IgD-negative memory B cell (primary cell): ENCODE results near the gene UGT2B15. TPM values are rescaled to one million over a fixed set of nuclear protein-coding genes. Genes with fewer than 3 reads are reported as not detected.
"Not testable (repeated sequence)": the region's sequence is repeated elsewhere in the genome, so short reads cannot be mapped to it uniquely, and the experiment has no call there.

ENCODE experiments used
- H3K27ac Mint-ChIP-seq, 3 donors: one replicate each; pipeline ENCODE4 v1.8.0; 2020 to 2022; ENCODE audit warnings: mild to moderate bottlenecking in 3 of 3, mixed read lengths in 3 of 3, moderate library complexity in 1 of 3
- H3K27me3 Mint-ChIP-seq: one replicate; pipeline ENCODE4 v1.8.0; 2021; ENCODE audit warnings: mixed read lengths
- H3K36me3 Mint-ChIP-seq: one replicate; pipeline ENCODE4 v1.8.0; 2020; ENCODE audit warnings: mild to moderate bottlenecking, mixed read lengths
- H3K4me1 Mint-ChIP-seq, 3 donors: one replicate each; pipeline ENCODE4 v1.8.0; 2020 to 2022; ENCODE audit warnings: mixed read lengths in 3 of 3, mild to moderate bottlenecking in 1 of 3
- H3K4me3 Mint-ChIP-seq, 4 donors: one replicate each; pipeline ENCODE4 v1.8.0; 2020 to 2022; ENCODE audit warnings: mild to moderate bottlenecking in 4 of 4, mixed read lengths in 4 of 4, moderate library complexity in 3 of 4
- H3K9me3 Mint-ChIP-seq, 3 donors: one replicate each; pipeline ENCODE4 v1.8.0; 2020 to 2021; ENCODE audit warnings: mixed read lengths in 3 of 3, mild to moderate bottlenecking in 1 of 3
- polyA plus RNA-seq: library from polyadenylated mRNA; unstranded; fragments of 300-500 nt; fragmentation: Illumina TruSeq; gene quantifications from one replicate; pipeline ENCODE4 v1.2.3, GENCODE V29; 2021

UGT2B15 gene
- polyA plus RNA-seq, 1 donor from 2014 or later, result 0.25 TPM

DNA sequence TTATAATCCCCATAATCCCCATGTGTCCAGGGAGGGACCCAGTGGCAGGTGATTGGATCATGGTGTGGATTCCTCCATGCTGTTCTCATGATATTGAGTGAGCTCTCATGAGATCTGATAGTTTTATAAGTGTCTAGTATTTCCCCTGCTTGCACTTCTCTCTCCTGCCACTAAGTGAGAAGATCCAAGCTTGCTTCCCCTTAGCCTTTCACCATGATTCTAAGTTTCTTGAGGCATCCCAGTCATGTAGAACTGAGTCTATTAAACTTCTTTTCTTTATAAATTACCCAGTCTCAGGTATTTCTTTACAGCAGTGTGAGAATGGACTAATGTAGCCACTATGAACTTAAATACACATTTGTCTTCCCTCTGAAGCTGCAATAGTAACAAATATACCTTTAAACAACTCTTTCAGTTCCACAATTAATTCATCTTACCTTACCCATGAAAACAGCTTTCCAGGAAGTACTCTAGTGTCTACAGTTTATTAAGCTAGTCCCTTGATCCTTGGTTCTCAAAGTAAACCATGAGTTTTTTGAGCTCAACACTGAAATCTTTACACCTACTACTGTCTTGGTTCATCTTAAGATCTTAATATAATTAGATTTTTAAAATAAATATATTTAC is 1.8 kb downstream of the UGT2B15 start:
- H3K4me1 Mint-ChIP-seq, H3K27me3 Mint-ChIP-seq, H3K27ac Mint-ChIP-seq, H3K9me3 Mint-ChIP-seq, H3K36me3 Mint-ChIP-seq, H3K4me3 Mint-ChIP-seq: not testable (repeated sequence)

- H3K27me3 Mint-ChIP-seq, H3K9me3 Mint-ChIP-seq, H3K4me1 Mint-ChIP-seq, H3K27ac Mint-ChIP-seq, H3K36me3 Mint-ChIP-seq, H3K4me3 Mint-ChIP-seq: not testable (repeated sequence)
These were observed 2.9 kb downstream of the UGT2B15 start for GRCh38 chr4:68667551-68667950.

DNA sequence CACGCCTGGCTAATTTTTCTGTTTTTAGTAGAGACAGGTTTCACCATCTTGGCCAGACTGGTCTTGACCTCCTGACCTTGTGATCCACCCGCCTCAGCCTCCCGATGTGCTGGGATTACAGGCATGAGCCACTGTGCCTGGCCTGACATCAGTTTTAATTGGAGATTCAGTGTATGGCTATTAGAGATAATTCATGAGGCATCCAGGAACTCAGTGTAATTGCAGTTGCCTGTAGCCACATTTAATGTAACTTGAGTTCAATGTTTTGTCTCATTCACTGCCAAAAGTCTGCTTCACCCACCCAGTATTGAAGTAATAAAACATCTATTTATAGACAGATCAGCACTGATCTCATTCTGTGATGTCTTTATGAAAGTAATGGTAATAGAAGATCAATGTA is 5.7 kb downstream of the UGT2B15 start:
- H3K9me3 Mint-ChIP-seq, H3K36me3 Mint-ChIP-seq, H3K4me1 Mint-ChIP-seq, H3K27ac Mint-ChIP-seq, H3K4me3 Mint-ChIP-seq, H3K27me3 Mint-ChIP-seq: not testable (repeated sequence)

DNA sequence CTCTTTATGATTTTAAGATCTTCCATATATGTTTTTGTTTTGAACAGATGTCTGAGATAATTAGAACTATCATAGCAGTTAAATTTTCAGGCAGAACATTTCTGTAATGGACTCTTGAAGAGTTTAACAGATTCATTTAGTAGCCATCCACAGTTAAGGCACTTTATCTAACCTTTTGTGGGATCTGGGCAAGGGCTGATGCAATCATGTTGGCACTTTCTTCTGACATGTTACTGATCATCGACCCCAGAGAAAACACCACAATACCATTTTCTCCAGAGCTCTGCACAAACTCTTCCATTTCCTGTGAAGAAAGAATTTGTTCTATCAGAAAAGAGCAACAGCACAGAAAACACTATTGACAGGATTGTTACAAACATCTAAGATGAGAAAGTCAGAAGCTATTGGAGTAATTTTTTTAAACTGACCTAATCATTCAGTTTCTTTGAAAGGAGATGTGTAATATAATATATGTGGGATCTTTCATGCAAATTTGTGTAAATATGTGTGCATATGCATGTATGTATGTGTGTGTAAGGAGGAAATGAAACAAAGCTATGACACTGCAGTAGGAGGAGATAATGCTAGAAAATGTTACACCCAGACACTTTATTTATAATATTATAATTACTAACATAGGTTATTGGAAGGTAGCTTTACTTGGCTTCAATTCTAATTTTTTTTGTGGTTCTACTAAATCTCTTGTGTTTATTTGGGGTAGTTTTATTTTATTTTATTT is 7.4 kb downstream of the UGT2B15 start:
- H3K27me3 Mint-ChIP-seq, H3K4me3 Mint-ChIP-seq, H3K9me3 Mint-ChIP-seq, H3K4me1 Mint-ChIP-seq, H3K27ac Mint-ChIP-seq, H3K36me3 Mint-ChIP-seq: not testable (repeated sequence)

DNA sequence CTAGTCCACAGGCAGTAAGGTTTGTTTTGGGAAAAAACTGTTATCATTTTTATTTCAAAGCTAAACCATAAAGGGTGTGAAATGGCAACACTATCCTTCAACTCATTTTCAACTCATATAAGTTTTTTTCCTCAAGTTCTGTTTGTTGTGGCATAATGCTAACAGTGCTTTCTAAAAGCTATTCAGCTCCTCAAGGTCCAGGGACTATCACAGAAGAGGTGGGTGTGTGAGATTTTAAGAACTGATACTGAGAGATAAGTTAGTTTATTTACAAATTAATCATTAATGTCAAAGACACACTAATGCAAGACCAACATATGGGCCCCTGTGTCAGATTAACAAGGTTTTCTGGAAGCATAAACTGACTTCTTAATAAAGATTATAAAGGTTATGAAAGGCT is 11.8 kb downstream of the UGT2B15 start:
- H3K9me3 Mint-ChIP-seq, result peaks cover 0 to 2% (median 0%) of the 10 kb centered on the region in 3 donors
- no peak overlapping the region for H3K27ac Mint-ChIP-seq
- peaks cover 0 to 8% (median 0%) of the 10 kb centered on the region in 3 donors for H3K4me1 Mint-ChIP-seq
- H3K27me3 Mint-ChIP-seq, result no peaks in the 10 kb centered on the region
- H3K36me3 Mint-ChIP-seq, result no peaks in the 10 kb centered on the region
- H3K4me3 Mint-ChIP-seq, result no peak overlapping the region

GRCh38 chr4:68657022-68657594 is 13.3 kb downstream of the UGT2B15 start:
- H3K27ac Mint-ChIP-seq, H3K36me3 Mint-ChIP-seq, H3K4me3 Mint-ChIP-seq, H3K9me3 Mint-ChIP-seq, H3K27me3 Mint-ChIP-seq, H3K4me1 Mint-ChIP-seq: not testable (repeated sequence)

GRCh38 chr4:68656445-68656973 is 13.9 kb downstream of the UGT2B15 start:
- H3K27ac Mint-ChIP-seq, H3K27me3 Mint-ChIP-seq, H3K4me1 Mint-ChIP-seq, H3K36me3 Mint-ChIP-seq, H3K4me3 Mint-ChIP-seq, H3K9me3 Mint-ChIP-seq: not testable (repeated sequence)

- Mint-ChIP-seq H3K36me3 (no peaks in the 10 kb centered on the region), H3K27ac (no peak overlapping the region), H3K4me3 (no peak overlapping the region), H3K27me3 (no peaks in the 10 kb centered on the region), H3K9me3 (peaks cover 0 to 2% (median 0%) of the 10 kb centered on the region in 3 donors), H3K4me1 (peaks cover 0 to 6% (median 0%) of the 10 kb centered on the region in 3 donors)
These were observed 14.5 kb downstream of the UGT2B15 start for GRCh38 chr4:68655764-68656444.

DNA sequence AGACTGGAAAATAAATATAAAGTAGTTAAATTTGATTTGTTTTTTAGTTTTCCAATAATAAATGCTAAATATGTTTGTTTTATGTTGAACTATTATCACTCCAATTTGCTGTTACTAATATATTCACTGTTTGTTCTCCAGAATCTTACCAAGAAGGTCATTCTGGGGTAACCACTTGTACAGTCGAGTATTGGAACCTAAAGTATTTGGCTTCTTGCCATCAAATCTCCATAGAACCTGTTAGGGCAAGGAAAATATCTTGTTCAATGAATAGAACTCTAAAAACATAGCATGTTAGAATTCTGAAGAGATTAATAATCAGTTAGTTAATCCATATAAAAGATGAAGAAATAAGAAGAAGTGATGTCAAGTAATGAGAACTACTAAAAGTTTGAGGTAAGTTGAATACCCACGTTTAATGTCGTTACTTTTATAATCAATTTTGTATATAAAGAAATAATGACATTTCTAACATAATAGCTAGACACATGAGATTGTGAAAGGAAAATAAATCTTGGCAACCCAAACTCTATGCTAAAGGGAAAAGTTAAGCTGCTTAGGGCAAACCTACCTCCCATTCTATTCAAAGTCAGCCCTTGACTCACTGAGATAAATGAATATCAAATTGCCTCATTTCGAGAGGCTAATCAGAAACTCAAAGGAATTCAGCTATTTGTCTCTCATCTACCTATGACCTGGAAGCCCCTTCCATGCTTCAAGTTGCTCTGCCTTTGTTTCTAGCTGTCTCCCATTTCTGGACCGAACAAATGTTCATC is 15.3 kb downstream of the UGT2B15 start:
- H3K27me3 Mint-ChIP-seq, result no peaks in the 10 kb centered on the region
- H3K27ac Mint-ChIP-seq, result no peak overlapping the region
- peaks cover 0 to 2% (median 0%) of the 10 kb centered on the region in 3 donors for H3K9me3 Mint-ChIP-seq
- no peaks in the 10 kb centered on the region for H3K36me3 Mint-ChIP-seq
- H3K4me3 Mint-ChIP-seq, result no peak overlapping the region
- H3K4me1 Mint-ChIP-seq, result peaks cover 0 to 6% (median 0%) of the 10 kb centered on the region in 3 donors

- no peaks in the 10 kb centered on the region for H3K27me3 Mint-ChIP-seq
- no peak overlapping the region for H3K27ac Mint-ChIP-seq
- no peaks in the 10 kb centered on the region for H3K36me3 Mint-ChIP-seq
- H3K4me1 Mint-ChIP-seq, result peaks cover 0 to 3% (median 0%) of the 10 kb centered on the region in 3 donors
- H3K9me3 Mint-ChIP-seq, result peaks cover 0 to 2% (median 0%) of the 10 kb centered on the region in 3 donors
- H3K4me3 Mint-ChIP-seq, result no peak overlapping the region
These were observed 18.5 kb downstream of the UGT2B15 start for GRCh38 chr4:68651932-68652331.

GRCh38 chr4:68630371-68630770 is 40.1 kb downstream of the UGT2B15 start:
- H3K27ac Mint-ChIP-seq, result no peak overlapping the region
- no peaks in the 10 kb centered on the region for H3K4me1 Mint-ChIP-seq
- H3K36me3 Mint-ChIP-seq, result no peaks in the 10 kb centered on the region
- H3K9me3 Mint-ChIP-seq, result peaks cover 0 to 2% (median 0%) of the 10 kb centered on the region in 3 donors
- H3K4me3 Mint-ChIP-seq, result no peak overlapping the region
- peaks cover 3% of the 10 kb centered on the region for H3K27me3 Mint-ChIP-seq

DNA sequence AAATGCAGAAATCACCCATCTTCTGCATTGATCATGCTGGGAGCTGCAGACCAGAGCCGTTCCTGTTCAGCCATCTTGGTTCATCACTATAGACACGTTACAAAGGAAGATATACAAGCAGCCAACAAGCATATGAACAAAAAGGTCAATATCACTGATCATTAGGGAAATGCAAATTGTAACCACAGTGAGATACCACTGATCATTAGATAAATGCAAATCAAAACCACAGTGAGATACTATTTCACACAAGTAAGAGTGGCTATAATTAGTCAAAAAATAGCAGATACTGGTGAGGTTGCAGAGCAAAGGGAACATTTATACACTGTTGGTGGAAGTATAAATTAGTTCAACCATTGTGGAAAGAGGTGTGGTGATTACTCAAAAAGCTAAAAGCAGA is 47.7 kb downstream of the UGT2B15 start:
- not testable (repeated sequence) for H3K36me3 Mint-ChIP-seq, H3K27me3 Mint-ChIP-seq, H3K9me3 Mint-ChIP-seq, H3K27ac Mint-ChIP-seq, H3K4me1 Mint-ChIP-seq
- H3K4me3 Mint-ChIP-seq, result peak overlapping the region in 1 of 4 donors; percentile 41

- Mint-ChIP-seq H3K4me3 (no peak overlapping the region), H3K4me1 (no peaks in the 10 kb centered on the region), H3K36me3 (no peaks in the 10 kb centered on the region), H3K9me3 (no peaks in the 10 kb centered on the region), H3K27me3 (no peaks in the 10 kb centered on the region), H3K27ac (no peak overlapping the region)
These were observed 53.3 kb downstream of the UGT2B15 start for GRCh38 chr4:68617003-68617698.

- Mint-ChIP-seq H3K27ac (no peak overlapping the region), H3K36me3 (no peaks in the 10 kb centered on the region), H3K4me1 (no peaks in the 10 kb centered on the region), H3K4me3 (no peak overlapping the region), H3K9me3 (no peaks in the 10 kb centered on the region), H3K27me3 (no peaks in the 10 kb centered on the region)
These were observed 54.6 kb downstream of the UGT2B15 start for GRCh38 chr4:68615699-68616422.
